ENCODE measurements around the gene KIFC1. TPM values are rescaled to one million over a fixed set of nuclear protein-coding genes. Genes with fewer than 3 reads are reported as not detected.

KIFC1 gene
- polyA plus RNA-seq, 1 of the 3 experiments (the other 2 are of a cell fraction): 35.9 TPM

DNA sequence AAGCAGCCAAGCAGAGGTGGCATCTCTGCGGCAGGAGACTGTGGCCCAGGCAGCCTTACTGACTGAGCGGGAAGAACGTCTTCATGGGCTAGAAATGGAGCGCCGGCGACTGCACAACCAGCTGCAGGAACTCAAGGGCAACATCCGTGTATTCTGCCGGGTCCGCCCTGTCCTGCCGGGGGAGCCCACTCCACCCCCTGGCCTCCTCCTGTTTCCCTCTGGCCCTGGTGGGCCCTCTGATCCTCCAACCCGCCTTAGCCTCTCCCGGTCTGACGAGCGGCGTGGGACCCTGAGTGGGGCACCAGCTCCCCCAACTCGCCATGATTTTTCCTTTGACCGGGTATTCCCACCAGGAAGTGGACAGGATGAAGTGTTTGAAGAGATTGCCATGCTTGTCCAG, 13.3 kb downstream of the KIFC1 start:
- no peak for DNase-seq
- Histone ChIP-seq H3K4me1 (ENCODE audit: control insufficient read depth in 1 of 2, insufficient read depth in 2 of 2, low read depth in 1 of 2, low read length in 1 of 2) (peaks cover 0 to 5% of the 10 kb centered on the region in 2 experiments; a peak in 1 of 4 replicates), H3K4me2 (no peak overlapping the region), H3K9me2 (no peaks in the 10 kb centered on the region), H3K9ac (no peak overlapping the region), H2AFZ (ENCODE audit: low read depth) (no peak overlapping the region), H3F3A (replicated peaks; ENCODE audit: insufficient read depth) (peaks cover 39% of the 10 kb centered on the region), H3K79me2 (ENCODE audit: insufficient read depth) (peaks cover 37% of the 10 kb centered on the region; the same call in 1 of the 2 replicates), H3K4me3 (ENCODE audit: low read depth in 2 of 2, low read length in 1 of 2) (no peak overlapping the region), H3K27me3 (ENCODE audit: insufficient read depth) (no peaks in the 10 kb centered on the region), H3K9me3 (no peaks in the 10 kb centered on the region), H3K27ac (ENCODE audit: low read depth in 2 of 2, low read length in 1 of 2) (no peak overlapping the region), H3K36me3 (replicated peaks in 1 of 2; ENCODE audit: control insufficient read depth in 1 of 2, insufficient read depth in 2 of 2, low read length in 1 of 2) (peaks cover 12 to 34% of the 10 kb centered on the region in 2 experiments), H4K20me1 (ENCODE audit: insufficient read depth) (no peaks in the 10 kb centered on the region)
- TF ChIP-seq EP300 (IDR thresholded peaks at IDR 0.05; ENCODE audit: borderline replicate concordance in 1 of 2, low read depth in 1 of 2, low read length in 1 of 2) (no peak), MXI1 (IDR thresholded peaks at IDR 0.05; ENCODE audit: low read depth, low read length) (no peak), TAF1 (IDR thresholded peaks at IDR 0.05; ENCODE audit: borderline replicate concordance, low read depth, low read length) (no peak), NFIC (IDR thresholded peaks at IDR 0.05; ENCODE audit: borderline replicate concordance) (no peak), FOXJ3 (CRISPR knock-in tag; IDR thresholded peaks at IDR 0.05) (no peak), RXRA (IDR thresholded peaks at IDR 0.05; ENCODE audit: borderline replicate concordance, low read depth) (no peak), NRF1 (IDR thresholded peaks at IDR 0.05; ENCODE audit: low read depth, low read length) (no peak), RAD21 (IDR thresholded peaks at IDR 0.05; ENCODE audit: low read length) (no peak), JUND (IDR thresholded peaks at IDR 0.05) (no peak)
- TF ChIP-seq, protein P1, sequence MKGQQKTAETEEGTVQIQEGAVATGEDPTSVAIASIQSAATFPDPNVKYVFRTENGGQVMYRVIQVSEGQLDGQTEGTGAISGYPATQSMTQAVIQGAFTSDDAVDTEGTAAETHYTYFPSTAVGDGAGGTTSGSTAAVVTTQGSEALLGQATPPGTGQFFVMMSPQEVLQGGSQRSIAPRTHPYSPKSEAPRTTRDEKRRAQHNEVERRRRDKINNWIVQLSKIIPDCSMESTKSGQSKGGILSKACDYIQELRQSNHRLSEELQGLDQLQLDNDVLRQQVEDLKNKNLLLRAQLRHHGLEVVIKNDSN (IDR thresholded peaks at IDR 0.05; ENCODE audit: borderline replicate concordance, low read depth): no peak
- TF ChIP-seq, protein P2, sequence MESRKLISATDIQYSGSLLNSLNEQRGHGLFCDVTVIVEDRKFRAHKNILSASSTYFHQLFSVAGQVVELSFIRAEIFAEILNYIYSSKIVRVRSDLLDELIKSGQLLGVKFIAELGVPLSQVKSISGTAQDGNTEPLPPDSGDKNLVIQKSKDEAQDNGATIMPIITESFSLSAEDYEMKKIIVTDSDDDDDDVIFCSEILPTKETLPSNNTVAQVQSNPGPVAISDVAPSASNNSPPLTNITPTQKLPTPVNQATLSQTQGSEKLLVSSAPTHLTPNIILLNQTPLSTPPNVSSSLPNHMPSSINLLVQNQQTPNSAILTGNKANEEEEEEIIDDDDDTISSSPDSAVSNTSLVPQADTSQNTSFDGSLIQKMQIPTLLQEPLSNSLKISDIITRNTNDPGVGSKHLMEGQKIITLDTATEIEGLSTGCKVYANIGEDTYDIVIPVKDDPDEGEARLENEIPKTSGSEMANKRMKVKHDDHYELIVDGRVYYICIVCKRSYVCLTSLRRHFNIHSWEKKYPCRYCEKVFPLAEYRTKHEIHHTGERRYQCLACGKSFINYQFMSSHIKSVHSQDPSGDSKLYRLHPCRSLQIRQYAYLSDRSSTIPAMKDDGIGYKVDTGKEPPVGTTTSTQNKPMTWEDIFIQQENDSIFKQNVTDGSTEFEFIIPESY (IDR thresholded peaks at IDR 0.05; ENCODE audit: borderline replicate concordance, low read depth): no peak
- TF ChIP-seq, protein P3, sequence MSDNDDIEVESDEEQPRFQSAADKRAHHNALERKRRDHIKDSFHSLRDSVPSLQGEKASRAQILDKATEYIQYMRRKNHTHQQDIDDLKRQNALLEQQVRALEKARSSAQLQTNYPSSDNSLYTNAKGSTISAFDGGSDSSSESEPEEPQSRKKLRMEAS (IDR thresholded peaks at IDR 0.05; ENCODE audit: low read depth): no peak
- ChIA-PET POLR2A (no interaction called here), CTCF (interaction anchor here (0.7 to 1.9 kb wide), 3 partner anchors 10 to 19 kb away, joined by 3 to 6 read pairs (median 3); partner anchors contain the start of gene KIFC1)
- 95% methylated on average over 12 of the region's 17 CpGs for WGBS (ENCODE audit: low lambda C conversion rate)

DNA sequence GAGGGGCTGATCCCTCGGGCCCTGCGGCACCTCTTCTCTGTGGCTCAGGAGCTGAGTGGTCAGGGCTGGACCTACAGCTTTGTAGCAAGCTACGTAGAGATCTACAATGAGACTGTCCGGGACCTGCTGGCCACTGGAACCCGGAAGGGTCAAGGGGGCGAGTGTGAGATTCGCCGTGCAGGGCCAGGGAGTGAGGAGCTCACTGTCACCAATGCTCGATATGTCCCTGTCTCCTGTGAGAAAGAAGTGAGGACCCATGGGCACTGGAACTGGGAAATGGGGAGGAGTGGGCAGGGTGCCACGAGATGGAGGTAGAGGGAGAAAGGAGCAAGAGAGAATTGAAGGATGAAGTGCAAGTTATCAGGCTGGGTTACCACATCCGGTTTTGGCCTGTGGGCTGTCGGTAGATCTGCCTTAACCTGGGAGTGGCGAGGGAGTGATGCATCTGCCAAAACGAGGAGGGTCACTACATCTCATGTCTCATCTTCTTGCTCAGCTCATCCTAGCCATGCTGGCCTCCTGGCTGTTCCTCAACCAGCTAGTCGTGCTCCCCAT, 13.8 kb downstream of the KIFC1 start:
- Histone ChIP-seq H3K27me3 (ENCODE audit: insufficient read depth) (no peaks in the 10 kb centered on the region), H3K36me3 (replicated peaks in 1 of 2; ENCODE audit: control insufficient read depth in 1 of 2, insufficient read depth in 2 of 2, low read length in 1 of 2) (peaks cover 12 to 34% of the 10 kb centered on the region in 2 experiments), H4K20me1 (ENCODE audit: insufficient read depth) (no peaks in the 10 kb centered on the region), H3K9me3 (no peaks in the 10 kb centered on the region), H3K4me2 (no peak overlapping the region), H3K4me1 (ENCODE audit: control insufficient read depth in 1 of 2, insufficient read depth in 2 of 2, low read depth in 1 of 2, low read length in 1 of 2) (peaks cover 0 to 5% of the 10 kb centered on the region in 2 experiments; a peak in 1 of 4 replicates), H3K79me2 (ENCODE audit: insufficient read depth) (peaks cover 32% of the 10 kb centered on the region; the same call in 1 of the 2 replicates), H3K9ac (no peak overlapping the region), H3K27ac (ENCODE audit: low read depth in 2 of 2, low read length in 1 of 2) (no peak overlapping the region), H2AFZ (ENCODE audit: low read depth) (no peak overlapping the region), H3K9me2 (no peaks in the 10 kb centered on the region), H3F3A (replicated peaks; ENCODE audit: insufficient read depth) (peaks cover 39% of the 10 kb centered on the region), H3K4me3 (ENCODE audit: low read depth in 2 of 2, low read length in 1 of 2) (no peak overlapping the region)
- no peak for TF ChIP-seq GABPA (IDR thresholded peaks at IDR 0.05; ENCODE audit: low read depth)
- TF ChIP-seq YY1 (IDR thresholded peaks at IDR 0.05; ENCODE audit: low read depth): no peak
- no peak for TF ChIP-seq NFIC (IDR thresholded peaks at IDR 0.05; ENCODE audit: borderline replicate concordance)
- no peak for TF ChIP-seq NRF1 (IDR thresholded peaks at IDR 0.05; ENCODE audit: low read depth, low read length)
- no peak for TF ChIP-seq FOSL2 (IDR thresholded peaks at IDR 0.05; ENCODE audit: borderline replicate concordance, low read depth)
- TF ChIP-seq TCF12 (IDR thresholded peaks at IDR 0.05): no peak
- TF ChIP-seq RXRA (IDR thresholded peaks at IDR 0.05; ENCODE audit: borderline replicate concordance, low read depth): no peak
- TF ChIP-seq RFX5 (IDR thresholded peaks at IDR 0.05; ENCODE audit: low read length): no peak
- TF ChIP-seq, protein P2 (IDR thresholded peaks at IDR 0.05; ENCODE audit: borderline replicate concordance, low read depth): no peak
- no peak for TF ChIP-seq FOXM1 (IDR thresholded peaks at IDR 0.05; ENCODE audit: low read depth)
- TF ChIP-seq, protein P4, sequence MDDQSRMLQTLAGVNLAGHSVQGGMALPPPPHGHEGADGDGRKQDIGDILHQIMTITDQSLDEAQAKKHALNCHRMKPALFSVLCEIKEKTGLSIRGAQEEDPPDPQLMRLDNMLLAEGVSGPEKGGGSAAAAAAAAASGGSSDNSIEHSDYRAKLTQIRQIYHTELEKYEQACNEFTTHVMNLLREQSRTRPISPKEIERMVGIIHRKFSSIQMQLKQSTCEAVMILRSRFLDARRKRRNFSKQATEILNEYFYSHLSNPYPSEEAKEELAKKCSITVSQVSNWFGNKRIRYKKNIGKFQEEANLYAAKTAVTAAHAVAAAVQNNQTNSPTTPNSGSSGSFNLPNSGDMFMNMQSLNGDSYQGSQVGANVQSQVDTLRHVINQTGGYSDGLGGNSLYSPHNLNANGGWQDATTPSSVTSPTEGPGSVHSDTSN (IDR thresholded peaks at IDR 0.05): no peak
- no peak for TF ChIP-seq ELF1 (IDR thresholded peaks at IDR 0.05)
- TF ChIP-seq MEF2A (IDR thresholded peaks at IDR 0.05; ENCODE audit: borderline replicate concordance, low read depth): no peak
- no peak for DNase-seq
- WGBS (ENCODE audit: low lambda C conversion rate): 85% methylated on average over 14 of the region's 15 CpGs
- ChIA-PET CTCF (interaction anchor here (0.7 to 2.6 kb wide), 5 partner anchors 8 to 31 kb away, joined by 3 to 8 read pairs (median 3); partner anchors contain the start of gene KIFC1), POLR2A (no interaction called here)

All from SK-N-SH (cell line).